K562 (cell line): ENCODE measurements around the gene SERPINF2. TPM values are rescaled to one million over a fixed set of nuclear protein-coding genes. Genes with fewer than 3 reads are reported as not detected.

Experiments
- ARHGAP35 ChIP-seq: fragments of 450-650 bp; IDR thresholded peaks from 2 replicates; pipeline ENCODE4 v1.6.1; 2018; ENCODE audit not compliant: partially characterized antibody
- ATF1 ChIP-seq, 2 experiments: fragments of 450-650 bp in 1 of 2; IDR thresholded peaks; 2 replicates each; pipeline ENCODE4 v1.6.1; 2016; ENCODE audit warnings: missing compliant biosample characterization in 1 of 2, missing genetic modification characterization in 1 of 2
- CHD4 ChIP-seq: fragments of 200-600 bp; sonication (generic); IDR thresholded peaks from 3 replicates; pipeline ENCODE4 v1.6.1; 2012; ENCODE audit warnings: low read depth, mild to moderate bottlenecking, mixed read lengths, low read length, inconsistent platforms; ENCODE audit not compliant: insufficient read depth, insufficient replicate concordance, poor library complexity, severe bottlenecking
- FOXM1 ChIP-seq, 2 experiments: fragments of 450-650 bp in 1 of 2; sonication (generic) in 1 of 2; formaldehyde crosslinking in 1 of 2; IDR thresholded peaks; 2 replicates each; pipeline versions ENCODE4 v1.6.1 to v1.9.0; 2017 to 2022; ENCODE audit warnings: low read depth in 2 of 2, mild to moderate bottlenecking in 2 of 2, missing genetic modification reagents in 1 of 2, moderate library complexity in 1 of 2
- GTF2F1 ChIP-seq: IDR thresholded peaks from 2 replicates; pipeline ENCODE4 v1.6.1; 2011; ENCODE audit warnings: low read depth, low read length, improper control_type of control experiment
- HEY1 ChIP-seq: fragments of 250-450 bp; sonication (Bioruptor Pico); IDR thresholded peaks from 2 replicates; pipeline ENCODE4 v1.5.0; 2020; ENCODE audit warnings: mild to moderate bottlenecking, moderate library complexity, borderline replicate concordance
- MAFK ChIP-seq: IDR thresholded peaks from 2 replicates; pipeline ENCODE4 v1.6.1; 2011; ENCODE audit warnings: low read length, improper control_type of control experiment
- MAZ ChIP-seq, 2 experiments: fragments of 450-650 bp in 1 of 2; sonication (generic) in 1 of 2; formaldehyde crosslinking; IDR thresholded peaks in 1 of 2; conservative IDR thresholded peaks in 1 of 2; 2 replicates each; pipeline versions ENCODE4 v1.4.0 to v1.5.0; 2020; ENCODE audit warnings: mild to moderate bottlenecking in 1 of 2, missing genetic modification reagents in 1 of 2
- MEIS2 ChIP-seq: fragments of 450-650 bp; IDR thresholded peaks from 2 replicates; pipeline ENCODE4 v1.6.1; 2014; ENCODE audit warnings: mild to moderate bottlenecking; ENCODE audit not compliant: partially characterized antibody
- MLLT1 ChIP-seq, 2 experiments: fragments of 450-650 bp; IDR thresholded peaks; 2 replicates each; pipeline ENCODE4 v1.6.1; 2016
- NEUROD1 ChIP-seq: fragments of 150-350 bp; IDR thresholded peaks from 2 replicates; pipeline ENCODE4 v1.6.1; 2014; ENCODE audit warnings: borderline replicate concordance, low read length, low read depth; ENCODE audit not compliant: partially characterized antibody
- NRF1 ChIP-seq, 2 experiments: fragments of 450-650 bp; IDR thresholded peaks in 1 of 2; conservative IDR thresholded peaks in 1 of 2; 2 replicates each; pipeline ENCODE4 v1.6.1; 2014; ENCODE audit warnings: mild to moderate bottlenecking in 2 of 2
- RCOR1 ChIP-seq, 2 experiments: IDR thresholded peaks; 2 replicates each; pipeline ENCODE4 v1.6.1; 2012; ENCODE audit warnings: low read depth in 2 of 2, low read length in 2 of 2, borderline replicate concordance in 1 of 2, improper control_type of control experiment in 1 of 2
- SP1 ChIP-seq: sonication (generic); formaldehyde crosslinking; IDR thresholded peaks from 2 replicates; pipeline ENCODE4 v1.8.1; 2022; ENCODE audit warnings: mild to moderate bottlenecking, missing genetic modification reagents
- TBL1XR1 ChIP-seq, 2 experiments: IDR thresholded peaks; 2 replicates each; pipeline ENCODE4 v1.6.1; 2012; ENCODE audit warnings: improper control_type of control experiment in 2 of 2, low read length in 2 of 2, mild to moderate bottlenecking in 1 of 2
- TEAD4 ChIP-seq, 2 experiments: sonication (generic) in 1 of 2; formaldehyde crosslinking in 1 of 2; IDR thresholded peaks; 2 replicates each; pipeline versions ENCODE4 v1.6.1 to v1.8.0; 2012 to 2022; ENCODE audit warnings: borderline replicate concordance in 1 of 2, inconsistent platforms in 1 of 2, low read length in 1 of 2, mild to moderate bottlenecking in 1 of 2, missing genetic modification reagents in 1 of 2
- YY1 ChIP-seq, 3 experiments: IDR thresholded peaks; 2 replicates each; pipeline ENCODE4 v1.6.1; 2011; ENCODE audit warnings: low read length in 2 of 3, mild to moderate bottlenecking in 2 of 3, moderate library complexity in 2 of 3, borderline replicate concordance in 1 of 3, control low read depth in 1 of 3, low read depth in 1 of 3; ENCODE audit not compliant: insufficient read depth in 3 of 3, insufficient replicate concordance in 2 of 3, control insufficient read depth in 1 of 3, insufficient read length in 1 of 3; ENCODE audit errors: extremely low read depth in 1 of 3
- ZNF583 ChIP-seq: fragments of 250-450 bp; sonication (Bioruptor Pico); IDR thresholded peaks from 2 replicates; pipeline ENCODE4 v1.4.0; 2020
- polyA plus RNA-seq, 8 experiments: library from polyadenylated mRNA; depleted of rRNA in 4 of 8; stranded (reverse) in 5 of 8; unstranded in 3 of 8; fragments of >200 nt; fragmentation: Nextera tagmentation in 2 of 8; fragmentation: Illumina TruSeq in 1 of 8; extraction: Ambion mirVana in 2 of 8; extraction: Trizol in 1 of 8; gene quantifications; 2 replicates each; pipeline versions ENCODE4 v1.2.1 to v1.2.3, GENCODE V29; 2011 to 2014; ENCODE audit warnings: inconsistent platforms in 1 of 8, missing spikeins in 1 of 8
- total RNA-seq, 7 experiments: library from RNA; depleted of rRNA in 6 of 7; stranded (reverse); fragments of >200 nt in 6 of 7; fragmentation: Illumina TruSeq in 2 of 7; extraction: Trizol in 2 of 7; gene quantifications; 2 replicates each; pipeline versions ENCODE4 v1.2.1 to v1.2.3, GENCODE V29; 2011 to 2021; ENCODE audit warnings: low replicate concordance in 1 of 7
- TF ChIP-seq, protein P1 (sequence below): fragments of 450-650 bp; IDR thresholded peaks from 2 replicates; pipeline ENCODE4 v1.6.1; 2014; ENCODE audit warnings: low read depth, mild to moderate bottlenecking, moderate library complexity, borderline replicate concordance
- TF ChIP-seq, protein P2 (sequence below): sonication (generic); formaldehyde crosslinking; IDR thresholded peaks from 2 replicates; pipeline ENCODE4 v1.8.0; 2022; ENCODE audit warnings: mild to moderate bottlenecking, missing genetic modification reagents

Gene SERPINF2
- total and polyA plus RNA-seq, 9 of the 15 experiments (the other 6 are each of a cell fraction or from before 2014, with no cell fraction given): 0.22 TPM; not detected in 8

DNA sequence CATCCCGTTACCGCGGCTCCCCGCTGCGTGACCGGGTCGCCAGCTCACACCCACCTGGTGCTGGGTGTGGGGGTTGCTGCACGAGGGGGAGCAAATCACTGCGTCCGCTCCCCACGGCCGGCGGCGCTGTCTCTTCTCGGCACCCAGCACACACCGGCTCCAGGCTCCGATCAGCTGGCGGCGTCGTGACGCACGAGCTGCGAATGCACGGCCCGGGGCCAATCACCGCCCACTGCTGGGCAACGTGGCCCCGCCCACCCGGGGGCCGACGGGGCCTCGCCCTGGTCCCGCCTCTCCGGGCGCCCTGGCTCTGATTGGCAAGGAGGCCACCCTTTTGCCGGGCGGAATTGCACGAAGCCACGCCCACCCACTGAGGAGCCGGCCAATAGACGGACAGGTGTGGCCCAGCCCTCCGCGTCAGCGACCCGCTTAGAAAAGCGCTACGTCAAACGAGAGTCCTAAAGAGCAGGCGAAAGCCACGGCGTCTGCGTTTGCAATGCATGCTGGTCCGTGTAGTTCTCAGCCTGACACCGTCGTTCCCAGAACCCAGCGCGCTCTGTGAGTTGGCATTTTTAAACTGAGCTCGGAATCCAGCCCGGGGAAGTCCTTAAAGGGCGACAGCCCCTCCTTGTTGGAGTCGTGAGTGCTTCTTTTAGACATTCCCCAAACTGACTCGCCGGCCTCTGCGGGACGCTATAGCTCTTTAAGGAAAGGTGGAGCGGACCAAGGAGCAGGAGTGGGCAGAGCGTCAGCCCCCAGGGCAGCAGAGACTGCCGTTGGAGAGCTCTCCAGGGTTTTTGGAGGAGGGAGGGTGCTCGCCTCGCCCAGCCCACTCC is 26.4 kb upstream of the SERPINF2 start (continued):
- TF ChIP-seq NRF1 (conservative IDR thresholded peaks at IDR 0.05 in 1 of 2, IDR thresholded peaks at IDR 0.05 in 1 of 2) (peak; percentile 81 to 86), NEUROD1 (peak; percentile 56), MEIS2 (peak; percentile 21), TEAD4 (IDR thresholded peaks at IDR 0.05; ENCODE audit: low read length) (0 out of 2 replicates have a peak, but pooled peaks have one; percentile 31), TEAD4 (CRISPR knock-in tag; IDR thresholded peaks at IDR 0.05; ENCODE audit: borderline replicate concordance) (no peak), MLLT1 (IDR thresholded peaks at IDR 0.05) (peak in 1 of 2 experiments; percentile 36; a peak in 1 of 4 replicates), ARHGAP35 (no peak), GTF2F1 (no peak; the same call in 1 of the 2 replicates), YY1 (IDR thresholded peaks at IDR 0.05; ENCODE audit: borderline replicate concordance in 1 of 3, control insufficient read depth in 1 of 3, extremely low read depth in 1 of 3, insufficient read depth in 3 of 3, insufficient read length in 1 of 3, insufficient replicate concordance in 2 of 3, low read depth in 1 of 3, low read length in 2 of 3) (peak in 2 of 3 experiments; percentile 35 to 48), MAZ (CRISPR knock-in tag; conservative IDR thresholded peaks at IDR 0.05 in 1 of 2, IDR thresholded peaks at IDR 0.05 in 1 of 2) (no peak), HEY1 (CRISPR knock-in tag) (no peak), ZNF583 (CRISPR knock-in tag) (no peak), ATF1 (CRISPR knock-in tag; IDR thresholded peaks at IDR 0.05) (no peak; the same call in 1 of the 2 replicates), ATF1 (tag; IDR thresholded peaks at IDR 0.05) (peak; percentile 98), MAFK (peak; percentile 84), CHD4 (no peak), FOXM1 (IDR thresholded peaks at IDR 0.05; ENCODE audit: low read depth) (no peak), FOXM1 (CRISPR knock-in tag; IDR thresholded peaks at IDR 0.05; ENCODE audit: low read depth) (no peak), TBL1XR1 (IDR thresholded peaks at IDR 0.05; ENCODE audit: low read length in 2 of 2) (peak in 1 of 2 experiments; percentile 49; a peak in 1 of 4 replicates), SP1 (CRISPR knock-in tag) (peak; percentile 98), RCOR1 (IDR thresholded peaks at IDR 0.05; ENCODE audit: borderline replicate concordance in 1 of 2, low read depth in 2 of 2, low read length in 2 of 2) (peak in 1 of 2 experiments; percentile 37; a peak in 1 of 4 replicates)
- TF ChIP-seq, protein P1, sequence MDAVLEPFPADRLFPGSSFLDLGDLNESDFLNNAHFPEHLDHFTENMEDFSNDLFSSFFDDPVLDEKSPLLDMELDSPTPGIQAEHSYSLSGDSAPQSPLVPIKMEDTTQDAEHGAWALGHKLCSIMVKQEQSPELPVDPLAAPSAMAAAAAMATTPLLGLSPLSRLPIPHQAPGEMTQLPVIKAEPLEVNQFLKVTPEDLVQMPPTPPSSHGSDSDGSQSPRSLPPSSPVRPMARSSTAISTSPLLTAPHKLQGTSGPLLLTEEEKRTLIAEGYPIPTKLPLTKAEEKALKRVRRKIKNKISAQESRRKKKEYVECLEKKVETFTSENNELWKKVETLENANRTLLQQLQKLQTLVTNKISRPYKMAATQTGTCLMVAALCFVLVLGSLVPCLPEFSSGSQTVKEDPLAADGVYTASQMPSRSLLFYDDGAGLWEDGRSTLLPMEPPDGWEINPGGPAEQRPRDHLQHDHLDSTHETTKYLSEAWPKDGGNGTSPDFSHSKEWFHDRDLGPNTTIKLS: peak; percentile 94
- TF ChIP-seq, protein P2, sequence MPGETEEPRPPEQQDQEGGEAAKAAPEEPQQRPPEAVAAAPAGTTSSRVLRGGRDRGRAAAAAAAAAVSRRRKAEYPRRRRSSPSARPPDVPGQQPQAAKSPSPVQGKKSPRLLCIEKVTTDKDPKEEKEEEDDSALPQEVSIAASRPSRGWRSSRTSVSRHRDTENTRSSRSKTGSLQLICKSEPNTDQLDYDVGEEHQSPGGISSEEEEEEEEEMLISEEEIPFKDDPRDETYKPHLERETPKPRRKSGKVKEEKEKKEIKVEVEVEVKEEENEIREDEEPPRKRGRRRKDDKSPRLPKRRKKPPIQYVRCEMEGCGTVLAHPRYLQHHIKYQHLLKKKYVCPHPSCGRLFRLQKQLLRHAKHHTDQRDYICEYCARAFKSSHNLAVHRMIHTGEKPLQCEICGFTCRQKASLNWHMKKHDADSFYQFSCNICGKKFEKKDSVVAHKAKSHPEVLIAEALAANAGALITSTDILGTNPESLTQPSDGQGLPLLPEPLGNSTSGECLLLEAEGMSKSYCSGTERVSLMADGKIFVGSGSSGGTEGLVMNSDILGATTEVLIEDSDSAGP: peak; percentile 93
